GM06990 (cell line): Measurements from ENCODE around the gene KIAA1217.

ENCODE experiments used
- DNase-seq: peaks from one replicate; pipeline ENCODE4 v3.0.0-alpha.2; 2011; ENCODE audit not compliant: insufficient read length; ENCODE audit errors: extremely low read depth
- H3K27me3 ChIP-seq: replicated peaks from 2 replicates; pipeline ENCODE4 v1.6.0; 2011; ENCODE audit warnings: low read length; ENCODE audit not compliant: control insufficient read depth, insufficient read depth
- H3K36me3 ChIP-seq: 2 replicates; pipeline ENCODE4 v1.5.1; 2011; ENCODE audit warnings: low read length; ENCODE audit not compliant: control insufficient read depth, insufficient read depth
- H3K4me3 ChIP-seq: replicated peaks from 2 replicates; pipeline ENCODE4 v1.5.1; 2011; ENCODE audit warnings: low read depth, mild to moderate bottlenecking, control low read depth, low read length
- TF ChIP-seq, protein P1 (sequence below): IDR thresholded peaks from 2 replicates; pipeline ENCODE4 v1.5.1; 2011; ENCODE audit warnings: low read length, control low read depth, mild to moderate bottlenecking, inconsistent platforms; ENCODE audit not compliant: insufficient read depth, poor library complexity, severe bottlenecking

Gene KIAA1217

DNA sequence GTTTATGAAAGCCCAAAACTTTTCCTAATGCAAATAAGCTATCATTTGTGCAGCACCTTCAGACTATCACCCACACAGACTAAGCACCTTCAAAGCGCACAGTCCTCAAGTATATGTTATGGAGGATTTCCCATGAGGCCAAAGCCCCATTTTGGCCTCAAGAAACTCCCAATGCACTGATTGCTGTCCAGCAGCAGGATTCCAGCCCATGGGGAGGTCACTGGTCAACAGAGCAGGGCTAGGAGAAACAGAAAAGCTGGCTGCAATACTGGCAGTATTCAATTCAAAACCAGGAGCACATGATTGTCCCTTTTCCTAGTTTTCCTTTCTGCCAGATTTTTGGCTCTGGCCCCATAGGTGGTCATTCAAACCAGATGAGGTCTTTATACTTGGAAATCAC lies 24.5 kb upstream of the KIAA1217 start:
- TF ChIP-seq, protein P1, sequence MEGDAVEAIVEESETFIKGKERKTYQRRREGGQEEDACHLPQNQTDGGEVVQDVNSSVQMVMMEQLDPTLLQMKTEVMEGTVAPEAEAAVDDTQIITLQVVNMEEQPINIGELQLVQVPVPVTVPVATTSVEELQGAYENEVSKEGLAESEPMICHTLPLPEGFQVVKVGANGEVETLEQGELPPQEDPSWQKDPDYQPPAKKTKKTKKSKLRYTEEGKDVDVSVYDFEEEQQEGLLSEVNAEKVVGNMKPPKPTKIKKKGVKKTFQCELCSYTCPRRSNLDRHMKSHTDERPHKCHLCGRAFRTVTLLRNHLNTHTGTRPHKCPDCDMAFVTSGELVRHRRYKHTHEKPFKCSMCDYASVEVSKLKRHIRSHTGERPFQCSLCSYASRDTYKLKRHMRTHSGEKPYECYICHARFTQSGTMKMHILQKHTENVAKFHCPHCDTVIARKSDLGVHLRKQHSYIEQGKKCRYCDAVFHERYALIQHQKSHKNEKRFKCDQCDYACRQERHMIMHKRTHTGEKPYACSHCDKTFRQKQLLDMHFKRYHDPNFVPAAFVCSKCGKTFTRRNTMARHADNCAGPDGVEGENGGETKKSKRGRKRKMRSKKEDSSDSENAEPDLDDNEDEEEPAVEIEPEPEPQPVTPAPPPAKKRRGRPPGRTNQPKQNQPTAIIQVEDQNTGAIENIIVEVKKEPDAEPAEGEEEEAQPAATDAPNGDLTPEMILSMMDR = no peak
- Histone ChIP-seq H3K36me3 (no peaks in the 10 kb centered on the region), H3K27me3 (no peaks in the 10 kb centered on the region), H3K4me3 (no peak overlapping the region)
- no peak for DNase-seq

DNA sequence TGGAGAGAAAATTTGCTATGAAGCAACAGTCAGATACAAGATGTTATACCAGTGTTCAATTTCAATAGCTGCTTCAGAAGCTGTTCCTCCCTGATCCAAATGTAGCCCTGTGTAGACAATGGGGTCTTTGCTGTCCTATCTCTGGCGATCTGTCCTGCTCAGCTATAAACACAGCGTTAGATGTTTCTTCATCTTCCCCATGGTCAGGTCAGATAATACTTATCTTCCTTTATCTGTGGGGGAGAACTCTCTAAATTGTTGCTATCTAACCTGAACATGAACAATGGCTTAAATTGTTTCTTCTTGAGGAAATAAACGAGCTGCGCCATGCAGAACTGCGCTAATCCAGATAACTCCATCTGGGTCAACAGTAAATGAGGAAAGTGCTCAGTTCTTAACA lies 15.6 kb upstream of the KIAA1217 start:
- Histone ChIP-seq H3K36me3 (no peaks in the 10 kb centered on the region), H3K27me3 (no peaks in the 10 kb centered on the region), H3K4me3 (no peak overlapping the region)
- TF ChIP-seq, protein P1 = no peak
- DNase-seq = no peak

DNA sequence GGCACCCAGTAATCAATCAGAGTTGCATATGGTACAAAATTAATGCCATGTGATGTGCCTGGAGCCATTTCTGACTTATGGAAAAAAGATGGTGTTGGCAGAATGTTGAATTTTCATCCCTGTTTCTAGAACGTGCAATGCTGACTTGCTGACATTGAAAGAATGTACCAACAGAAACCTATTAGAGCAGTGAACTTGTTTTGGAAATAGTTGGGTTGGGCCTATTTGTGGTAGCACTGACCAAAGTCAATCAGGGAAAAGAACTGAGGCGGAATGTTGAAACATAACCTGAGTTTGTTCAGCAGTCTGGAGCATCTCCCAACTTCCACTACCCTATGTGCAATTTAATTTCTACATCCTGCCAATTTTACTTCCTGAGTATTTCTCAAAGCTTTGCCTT lies 11.7 kb upstream of the KIAA1217 start:
- TF ChIP-seq, protein P1 = no peak
- H3K27me3 ChIP-seq = no peaks in the 10 kb centered on the region
- H3K36me3 ChIP-seq = no peaks in the 10 kb centered on the region
- DNase-seq = no peak
- no peak overlapping the region for H3K4me3 ChIP-seq

DNA sequence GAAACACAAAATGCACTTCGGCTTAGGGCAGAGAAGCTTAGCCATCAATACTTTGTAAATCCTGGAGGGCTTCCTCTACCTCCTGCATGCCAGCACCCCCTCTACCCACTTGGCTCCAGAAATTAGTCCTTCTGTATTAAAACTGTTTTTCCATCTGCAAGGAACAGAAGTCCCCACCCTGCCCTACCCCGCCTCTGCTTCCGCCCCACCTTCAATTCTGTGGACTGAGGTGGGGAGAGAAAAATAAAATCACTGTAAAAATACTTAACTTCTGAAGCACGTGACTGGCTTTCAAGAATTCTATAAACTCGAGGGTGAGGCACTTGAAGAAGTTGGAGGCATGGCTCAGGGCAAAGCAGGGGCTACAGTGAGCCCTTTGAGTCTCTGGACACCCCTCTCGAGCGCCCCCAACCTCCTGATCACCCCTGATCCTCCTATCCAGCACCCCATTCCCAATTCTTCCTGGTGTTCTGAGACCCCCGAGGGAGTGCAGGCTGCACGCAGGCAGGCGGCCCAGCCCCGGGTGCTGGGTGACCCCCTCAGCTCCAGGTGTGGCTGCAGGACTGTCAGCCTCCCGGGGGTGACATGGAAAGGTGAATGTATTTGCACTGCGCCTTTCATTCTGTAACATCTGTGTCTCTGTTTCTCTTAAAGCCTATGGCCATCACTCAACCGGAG lies 7.3 kb upstream of the KIAA1217 start:
- Histone ChIP-seq H3K4me3 (no peak overlapping the region), H3K27me3 (no peaks in the 10 kb centered on the region; the same call in 1 of the 2 replicates), H3K36me3 (no peaks in the 10 kb centered on the region)
- no peak for DNase-seq
- TF ChIP-seq, protein P1 = no peak

DNA sequence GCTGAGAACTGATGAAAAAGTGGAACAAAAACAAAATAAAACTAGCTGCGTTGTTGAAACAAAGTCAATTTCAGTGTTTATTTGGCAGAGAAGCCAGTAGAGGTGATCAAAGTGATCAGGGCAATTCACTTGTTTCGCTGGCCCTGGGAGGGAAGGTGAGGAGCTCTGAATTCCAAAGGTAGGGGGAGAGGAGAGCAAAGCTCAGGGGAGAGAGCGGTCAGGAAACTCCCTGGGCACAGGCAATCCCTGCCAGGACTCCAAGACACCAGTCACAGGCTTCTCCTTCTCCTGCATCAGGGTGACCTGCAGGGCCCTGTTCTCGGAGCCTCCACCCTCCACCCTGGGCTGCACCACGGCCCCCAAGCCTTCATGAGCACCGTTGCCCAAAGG lies 6.8 kb upstream of the KIAA1217 start:
- Histone ChIP-seq H3K27me3 (no peaks in the 10 kb centered on the region; the same call in 1 of the 2 replicates), H3K36me3 (no peaks in the 10 kb centered on the region), H3K4me3 (no peak overlapping the region)
- no peak for DNase-seq
- TF ChIP-seq, protein P1 = no peak

DNA sequence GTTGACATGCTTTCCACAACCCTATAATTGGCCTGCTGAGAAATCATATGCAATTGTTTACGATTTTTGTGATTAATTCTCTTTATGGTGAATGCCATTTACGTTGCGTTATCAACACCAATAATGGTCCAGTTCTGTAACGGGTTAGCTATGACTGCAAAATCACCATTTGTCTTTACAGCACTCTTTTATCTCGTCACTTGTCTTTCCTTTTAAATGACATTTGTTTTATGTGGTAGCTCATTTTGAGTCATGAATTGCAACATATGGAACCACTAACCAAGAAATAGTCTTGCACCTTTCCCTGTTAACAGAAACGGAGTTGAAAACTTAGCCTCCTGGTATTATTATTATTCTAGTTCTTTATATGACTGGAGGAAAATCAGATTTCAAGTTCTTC lies 3.1 kb upstream of the KIAA1217 start:
- TF ChIP-seq, protein P1 = no peak
- no peak for DNase-seq
- H3K4me3 ChIP-seq = no peak overlapping the region
- H3K36me3 ChIP-seq = no peaks in the 10 kb centered on the region
- H3K27me3 ChIP-seq = no peaks in the 10 kb centered on the region; the same call in 1 of the 2 replicates
